ENCODE measurements around the gene UBE2G1. TPM values are rescaled to one million over a fixed set of nuclear protein-coding genes. Genes with fewer than 3 reads are reported as not detected.

The UBE2G1 gene
- total RNA-seq, 3 donors from 2014 or later (not counting 1 experiment from before 2014, with no cell fraction given) = 58.2 to 76.4 (median 64.7) TPM

DNA sequence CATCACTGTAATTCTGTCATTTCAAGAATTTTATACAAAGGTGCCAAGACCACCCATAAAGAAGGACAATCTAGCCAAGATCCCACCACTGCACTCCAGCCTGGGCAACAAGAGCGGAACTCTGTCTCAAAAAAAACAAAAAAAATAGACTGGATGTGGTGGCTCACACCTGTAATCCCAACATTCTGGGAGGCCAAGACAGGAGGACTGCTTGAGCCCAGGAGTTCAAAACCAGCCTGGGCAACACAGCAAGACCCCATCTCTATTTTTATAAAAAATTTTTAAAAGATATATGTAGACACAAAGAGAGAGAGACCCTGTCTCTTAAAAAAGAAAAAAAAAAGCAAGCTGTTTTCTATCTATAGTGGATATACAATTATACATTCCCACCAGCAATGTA, 8.8 kb downstream of the UBE2G1 start:
- Mint-ChIP-seq H3K27me3 (ENCODE audit: low read depth in 2 of 2) (no peaks in the 10 kb centered on the region), H3K4me1 (peaks cover 27 to 40% of the 10 kb centered on the region in 2 donors), H3K9me3 (no peaks in the 10 kb centered on the region), H3K36me3 (no peaks in the 10 kb centered on the region), H3K27ac (peak overlapping the region in 1 of 2 donors; percentile 13), H3K4me3 (no peak overlapping the region)
- DNase-seq (no peak), ATAC-seq (no peak)
- intact Hi-C loops (cut with micrococcal nuclease) = no loop called here
- no peaks in the 10 kb centered on the region for H3K9me3 ChIP-seq (ENCODE audit: control insufficient read depth, insufficient read depth, low read length)
- no peak overlapping the region for H3K4me3 ChIP-seq (ENCODE audit: low read length)
- H3K27me3 ChIP-seq (ENCODE audit: control insufficient read depth, insufficient read depth, low read length) = no peaks in the 10 kb centered on the region
- peaks cover 7% of the 10 kb centered on the region for H3K4me1 ChIP-seq (ENCODE audit: control insufficient read depth, insufficient read depth, low read length)
- WGBS (ENCODE audit: insufficient coverage) = 100% methylated on average over 1 of the region's 1 CpG
- H3K36me3 ChIP-seq (ENCODE audit: control insufficient read depth, insufficient read depth, low read length) = peaks cover 2% of the 10 kb centered on the region
- no peak for TF ChIP-seq CTCF (IDR thresholded peaks at IDR 0.05)
- no peak overlapping the region for H3K27ac ChIP-seq (ENCODE audit: low read length)

GRCh38 chr17:4357030-4357628, 9.3 kb downstream of the UBE2G1 start:
- H3K4me3 ChIP-seq (ENCODE audit: low read length) = no peak overlapping the region
- Mint-ChIP-seq H3K4me1 (peaks cover 27 to 44% of the 10 kb centered on the region in 2 donors), H3K27ac (peak overlapping the region in 1 of 2 donors; percentile 13), H3K4me3 (no peak overlapping the region), H3K27me3 (ENCODE audit: low read depth in 2 of 2) (no peaks in the 10 kb centered on the region), H3K36me3 (no peaks in the 10 kb centered on the region), H3K9me3 (no peaks in the 10 kb centered on the region)
- H3K27ac ChIP-seq (ENCODE audit: low read length) = no peak overlapping the region
- H3K27me3 ChIP-seq (ENCODE audit: control insufficient read depth, insufficient read depth, low read length) = no peaks in the 10 kb centered on the region
- no peak for TF ChIP-seq CTCF (IDR thresholded peaks at IDR 0.05)
- intact Hi-C loops (cut with micrococcal nuclease) = no loop called here
- no peaks in the 10 kb centered on the region for H3K9me3 ChIP-seq (ENCODE audit: control insufficient read depth, insufficient read depth, low read length)
- no peaks in the 10 kb centered on the region for H3K36me3 ChIP-seq (ENCODE audit: control insufficient read depth, insufficient read depth, low read length)
- ATAC-seq (no peak), DNase-seq (no peak)
- H3K4me1 ChIP-seq (ENCODE audit: control insufficient read depth, insufficient read depth, low read length) = peaks cover 7% of the 10 kb centered on the region
- no CpG with 5 or more reads among the region's 3 CpGs for WGBS (ENCODE audit: insufficient coverage)

DNA sequence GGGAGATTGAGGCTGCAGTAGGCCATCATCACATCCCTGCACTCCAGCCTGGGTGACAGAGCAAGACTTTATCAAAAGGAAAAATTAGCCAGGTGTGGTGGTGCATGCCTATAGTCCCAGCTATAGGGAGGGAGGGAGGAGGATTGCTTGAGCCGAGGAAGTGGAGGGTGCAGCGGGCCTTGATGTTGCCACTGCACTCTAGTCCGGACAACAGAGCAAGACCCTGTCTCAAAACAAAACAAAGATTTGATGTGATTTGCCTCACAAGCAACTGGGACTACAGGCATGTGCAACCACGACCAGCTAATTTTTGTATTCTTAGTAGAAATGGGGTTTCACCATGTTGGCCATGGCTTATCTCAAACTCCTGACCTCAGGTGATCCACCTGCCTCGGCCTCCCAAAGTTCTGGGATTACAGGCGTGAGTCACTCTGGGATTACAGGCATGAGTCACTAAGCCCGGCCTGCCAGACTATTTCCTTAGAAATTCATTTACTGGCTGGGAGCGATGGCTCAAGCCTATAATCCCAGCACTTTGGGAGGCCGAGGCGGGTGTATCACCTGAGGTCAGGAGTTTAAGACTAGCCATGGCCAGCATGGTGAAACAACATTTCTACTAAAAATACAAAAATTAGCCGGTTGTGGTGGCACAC, 11.5 kb downstream of the UBE2G1 start:
- Mint-ChIP-seq H3K9me3 (no peaks in the 10 kb centered on the region), H3K27ac (no peak overlapping the region), H3K27me3 (ENCODE audit: low read depth in 2 of 2) (no peaks in the 10 kb centered on the region), H3K4me3 (no peak overlapping the region), H3K4me1 (peaks cover 32 to 50% of the 10 kb centered on the region in 2 donors), H3K36me3 (no peaks in the 10 kb centered on the region)
- Histone ChIP-seq H3K27me3 (ENCODE audit: control insufficient read depth, insufficient read depth, low read length) (no peaks in the 10 kb centered on the region), H3K36me3 (ENCODE audit: control insufficient read depth, insufficient read depth, low read length) (no peaks in the 10 kb centered on the region), H3K4me3 (ENCODE audit: low read length) (no peak overlapping the region), H3K9me3 (ENCODE audit: control insufficient read depth, insufficient read depth, low read length) (no peaks in the 10 kb centered on the region), H3K4me1 (ENCODE audit: control insufficient read depth, insufficient read depth, low read length) (peaks cover 7% of the 10 kb centered on the region), H3K27ac (ENCODE audit: low read length) (no peak overlapping the region)
- intact Hi-C loops (cut with micrococcal nuclease) = no loop called here
- DNase-seq (no peak), ATAC-seq (no peak)
- no peak for TF ChIP-seq CTCF (IDR thresholded peaks at IDR 0.05)
- WGBS (ENCODE audit: insufficient coverage) = 85% methylated on average over 11 of the region's 11 CpGs

Data from natural killer cell (primary cell).